ENCODE data around the gene FBXO28.

Gene FBXO28

DNA sequence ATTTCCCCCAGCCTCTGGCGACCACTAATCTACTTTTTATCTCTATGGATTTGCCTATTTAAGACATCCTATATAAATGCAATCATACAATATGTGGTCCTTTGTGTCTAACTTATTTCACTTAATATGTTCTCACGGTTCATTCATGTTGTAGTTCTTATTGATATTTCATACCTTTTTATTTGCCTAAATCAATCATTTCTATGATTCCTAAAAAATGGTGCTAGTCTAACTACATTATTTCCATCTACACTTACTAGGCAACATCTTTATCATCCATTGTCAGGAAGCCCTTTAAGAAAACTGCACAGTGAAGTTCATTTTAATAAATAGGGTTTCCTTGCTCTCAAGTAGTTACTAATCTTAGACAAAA lies 380 bp upstream of the FBXO28 start:
- no peak for TF ChIP-seq GATA3 (IDR thresholded peaks at IDR 0.05; ENCODE audit: low read depth, low read length)
- TF ChIP-seq GATA2 (IDR thresholded peaks at IDR 0.05; ENCODE audit: low read depth, low read length), result no peak

DNA sequence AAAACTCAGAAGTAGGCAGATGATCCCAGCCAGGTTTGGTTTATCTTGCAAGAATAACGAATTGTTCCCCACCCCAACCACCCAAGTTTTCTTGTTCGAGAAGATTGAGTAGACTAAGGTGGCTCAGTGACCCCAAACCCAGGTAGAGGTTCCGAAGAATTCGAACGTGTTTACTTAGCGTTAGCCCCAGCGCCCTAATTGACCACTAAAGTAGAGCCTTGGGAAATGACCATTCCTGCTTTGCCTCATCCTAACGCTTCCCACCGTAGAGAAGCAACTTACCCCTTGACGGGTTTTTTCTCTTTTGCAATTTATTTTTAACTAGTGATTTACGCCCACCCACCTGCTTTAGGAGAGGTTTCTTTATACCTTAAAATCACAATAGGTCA lies 870 bp downstream of the FBXO28 start:
- TF ChIP-seq GATA3 (IDR thresholded peaks at IDR 0.05; ENCODE audit: low read depth, low read length) (no peak), GATA2 (IDR thresholded peaks at IDR 0.05; ENCODE audit: low read depth, low read length) (no peak)

DNA sequence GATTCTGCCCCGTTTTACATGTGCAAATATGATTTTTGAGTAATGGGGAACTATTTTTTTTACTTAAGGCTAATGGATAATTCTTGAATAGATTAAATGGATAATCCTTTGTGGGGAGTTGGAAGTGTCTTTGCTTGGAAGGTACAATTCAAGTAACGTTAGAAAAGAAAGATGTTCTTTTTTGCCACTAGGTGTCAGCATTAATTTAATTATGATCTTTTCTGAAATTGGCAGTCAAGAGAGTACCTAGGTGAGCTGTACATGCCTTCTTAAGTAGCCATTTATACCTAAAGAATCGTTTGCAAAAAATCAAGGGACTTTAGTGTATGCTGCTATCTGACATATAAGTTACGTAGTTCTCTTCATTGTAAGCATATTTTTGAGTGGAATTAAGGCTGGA lies 2.2 kb downstream of the FBXO28 start:
- TF ChIP-seq GATA3 (IDR thresholded peaks at IDR 0.05; ENCODE audit: low read depth, low read length) (no peak), GATA2 (IDR thresholded peaks at IDR 0.05; ENCODE audit: low read depth, low read length) (no peak)

DNA sequence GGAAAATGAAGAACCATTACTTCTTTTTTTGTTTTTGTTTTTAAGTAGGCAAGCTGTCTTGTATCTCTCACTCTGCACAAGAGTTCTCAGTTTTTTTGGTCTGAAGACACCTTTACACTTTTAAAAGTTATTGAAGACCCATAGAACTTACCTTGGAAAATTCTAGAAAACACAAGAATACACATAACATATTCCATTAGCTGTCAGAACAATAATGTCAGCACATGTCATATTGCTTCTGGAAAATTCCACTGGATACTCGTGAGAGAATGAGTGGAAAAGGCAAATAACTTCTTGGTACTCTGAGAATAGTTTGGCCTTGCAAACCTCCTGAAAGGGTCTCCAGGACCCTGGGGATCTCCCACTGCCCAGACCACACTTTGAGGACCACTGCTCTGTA lies 4.8 kb downstream of the FBXO28 start:
- TF ChIP-seq GATA2 (IDR thresholded peaks at IDR 0.05; ENCODE audit: low read depth, low read length), result no peak
- no peak for TF ChIP-seq GATA3 (IDR thresholded peaks at IDR 0.05; ENCODE audit: low read depth, low read length)

DNA sequence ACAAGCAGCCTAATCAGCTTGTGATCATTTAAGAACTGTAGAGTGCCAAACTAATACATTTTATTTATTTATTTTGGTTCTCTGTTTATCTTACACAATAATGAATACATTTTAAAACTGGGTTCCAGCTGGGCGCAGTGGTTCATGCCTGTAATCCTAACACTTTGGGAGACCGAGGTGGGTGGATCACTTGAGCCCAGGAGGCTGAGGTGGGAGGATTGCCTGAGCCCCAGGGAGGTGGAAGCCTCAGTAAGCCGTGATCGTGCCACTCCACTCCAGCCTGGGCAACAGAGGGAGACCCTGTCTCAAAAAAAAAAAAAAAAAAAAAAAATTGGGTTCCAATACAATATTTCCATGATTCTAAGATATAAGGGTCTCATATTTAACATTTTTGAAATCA lies 9.2 kb downstream of the FBXO28 start:
- TF ChIP-seq GATA2 (IDR thresholded peaks at IDR 0.05; ENCODE audit: low read depth, low read length), result no peak
- no peak for TF ChIP-seq GATA3 (IDR thresholded peaks at IDR 0.05; ENCODE audit: low read depth, low read length)

DNA sequence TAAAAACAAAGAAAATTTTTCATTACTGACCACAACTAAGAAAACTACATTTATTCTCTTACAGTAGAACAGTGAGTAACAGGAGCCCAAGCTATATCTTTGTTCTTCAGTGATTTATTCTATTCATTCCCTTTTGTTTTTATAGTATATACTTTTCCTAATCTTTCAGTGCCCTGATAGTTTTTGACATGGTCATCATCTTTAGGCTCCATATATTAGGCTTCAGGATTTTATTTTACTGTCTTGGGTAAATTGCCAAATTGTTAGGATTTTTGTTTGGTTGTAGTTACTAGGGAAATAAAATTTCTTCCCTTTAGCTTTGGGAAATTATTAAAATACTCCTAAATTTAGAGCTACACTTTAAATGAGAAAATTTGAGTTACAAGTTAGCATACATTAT lies 10.3 kb downstream of the FBXO28 start:
- TF ChIP-seq GATA3 (IDR thresholded peaks at IDR 0.05; ENCODE audit: low read depth, low read length), result no peak
- TF ChIP-seq GATA2 (IDR thresholded peaks at IDR 0.05; ENCODE audit: low read depth, low read length), result no peak

DNA sequence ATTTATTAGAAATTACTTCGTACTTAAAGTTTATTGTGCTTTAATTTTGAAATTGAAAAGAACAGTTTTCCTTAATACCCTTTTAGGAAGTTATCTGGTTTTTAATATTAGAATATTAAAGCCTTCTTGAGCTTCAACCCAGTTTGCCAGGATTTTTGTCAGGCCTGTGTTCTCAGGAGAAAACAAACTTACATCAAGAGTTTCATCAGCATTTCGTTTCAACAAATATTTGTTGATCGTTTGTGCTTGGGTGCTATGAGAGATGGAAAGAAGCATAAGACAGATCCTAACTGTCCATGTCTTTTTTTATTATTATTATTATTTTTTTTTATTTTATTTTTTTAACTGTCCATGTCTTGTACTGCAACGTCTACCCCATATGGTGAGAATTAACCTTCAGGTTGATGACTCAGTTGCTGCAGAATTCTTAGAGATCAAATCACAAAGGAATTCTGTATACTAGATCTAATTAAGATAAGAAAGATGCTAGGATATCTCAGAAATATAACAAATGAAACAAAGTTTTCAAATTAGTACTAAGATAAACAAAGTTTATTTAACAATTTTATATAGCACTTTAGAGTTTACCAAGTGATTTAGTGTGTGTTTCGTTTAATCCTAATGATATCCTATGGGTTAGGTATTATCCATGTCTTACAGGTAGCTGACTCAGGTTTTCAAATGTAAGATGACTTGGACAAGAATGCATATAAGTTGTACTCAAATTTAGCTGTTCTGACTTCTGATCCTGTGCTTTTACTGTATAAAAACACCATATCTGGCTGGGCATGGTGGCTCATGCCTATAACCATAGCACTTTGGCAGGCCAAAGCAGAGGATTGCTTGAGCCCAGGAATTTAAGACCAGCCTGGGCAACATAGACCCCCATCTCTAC lies 14.3 kb downstream of the FBXO28 start:
- 0 out of 2 replicates have a peak, but pooled peaks have one; percentile 13 for TF ChIP-seq GATA3 (IDR thresholded peaks at IDR 0.05; ENCODE audit: low read depth, low read length)
- TF ChIP-seq GATA2 (IDR thresholded peaks at IDR 0.05; ENCODE audit: low read depth, low read length), result no peak

DNA sequence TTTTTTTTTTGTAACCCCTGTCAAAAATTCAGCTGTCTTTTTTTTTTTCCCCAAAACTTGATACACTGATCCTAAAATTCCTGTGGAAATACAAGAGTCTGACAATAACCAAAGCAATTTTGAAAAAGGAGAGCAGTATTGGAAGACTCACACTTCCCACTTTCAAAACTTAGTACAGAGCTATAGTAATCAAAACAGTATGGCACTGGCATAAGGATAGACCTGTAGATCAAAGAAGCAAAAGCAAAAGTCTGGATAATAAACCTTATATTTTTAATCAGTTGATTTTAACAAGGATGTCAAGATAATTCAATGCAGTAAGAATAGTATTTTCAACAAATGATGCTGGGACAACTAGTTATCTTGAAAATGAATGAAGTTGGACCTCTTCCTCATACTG lies 17.3 kb downstream of the FBXO28 start:
- TF ChIP-seq GATA2 (IDR thresholded peaks at IDR 0.05; ENCODE audit: low read depth, low read length), result no peak
- no peak for TF ChIP-seq GATA3 (IDR thresholded peaks at IDR 0.05; ENCODE audit: low read depth, low read length)

DNA sequence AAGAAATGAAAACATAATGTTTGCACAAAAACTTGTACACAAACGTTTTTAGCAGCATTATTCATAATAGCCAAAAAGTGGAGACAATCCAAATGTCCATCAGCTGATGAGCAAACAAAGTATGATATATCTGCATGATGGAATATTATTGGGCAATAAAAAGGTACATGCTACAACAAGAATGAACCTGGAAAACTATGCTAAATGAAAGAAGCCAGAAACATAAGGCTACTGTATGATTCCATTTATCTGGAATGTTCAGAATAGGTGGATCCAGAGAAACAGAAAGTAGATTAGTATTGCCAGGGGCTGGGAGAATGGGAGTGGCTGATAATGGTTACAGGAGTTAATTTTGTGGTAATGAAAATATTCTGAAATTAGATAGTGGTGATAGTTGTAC lies 19.0 kb downstream of the FBXO28 start:
- TF ChIP-seq GATA2 (IDR thresholded peaks at IDR 0.05; ENCODE audit: low read depth, low read length) (no peak), GATA3 (IDR thresholded peaks at IDR 0.05; ENCODE audit: low read depth, low read length) (no peak)

DNA sequence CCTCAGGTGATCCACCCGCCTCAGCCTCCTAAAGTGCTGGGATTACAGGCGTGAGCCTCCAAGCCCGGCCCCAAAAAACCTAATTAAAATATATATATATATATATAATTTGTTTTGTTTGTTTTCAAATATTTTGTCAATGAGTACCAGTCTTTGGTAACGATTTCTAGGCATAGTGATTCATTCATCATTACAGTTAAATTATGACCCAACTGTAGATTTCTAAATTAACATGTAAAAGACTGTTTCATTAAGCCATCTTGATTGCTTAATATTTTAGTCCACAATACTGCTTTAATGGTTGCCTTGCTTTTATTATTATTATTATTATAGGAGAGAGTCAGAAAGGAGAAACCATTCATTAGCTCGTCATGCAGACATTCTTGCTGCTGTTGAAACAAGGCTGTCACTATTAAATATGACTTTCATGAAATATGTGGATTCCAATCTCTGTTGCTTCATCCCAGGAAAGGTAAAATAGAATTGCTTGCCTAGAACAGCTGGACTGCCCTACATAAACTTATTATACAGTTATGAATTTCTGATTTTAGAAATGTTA lies 19.9 kb downstream of the FBXO28 start:
- no peak for TF ChIP-seq GATA3 (IDR thresholded peaks at IDR 0.05; ENCODE audit: low read depth, low read length)
- no peak for TF ChIP-seq GATA2 (IDR thresholded peaks at IDR 0.05; ENCODE audit: low read depth, low read length)

DNA sequence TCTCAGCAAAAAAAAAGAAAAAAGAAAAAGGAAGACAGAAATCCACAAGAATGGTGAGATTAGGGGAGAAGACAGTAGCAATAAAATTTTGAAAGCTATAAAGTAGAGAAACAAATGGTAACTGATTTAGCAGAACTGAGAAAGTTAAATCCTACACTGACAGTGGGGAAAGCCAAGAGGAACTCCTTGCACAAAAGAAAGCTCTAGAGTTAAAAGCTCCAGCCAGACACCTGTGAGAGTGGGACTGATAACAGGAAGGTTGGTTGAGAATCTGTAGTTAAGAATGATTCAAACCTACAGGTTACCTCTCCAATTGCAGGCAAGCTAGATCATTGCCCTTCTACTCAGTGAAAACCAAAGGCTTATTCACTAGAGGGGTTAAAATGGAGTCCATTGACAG lies 23.6 kb downstream of the FBXO28 start:
- TF ChIP-seq GATA3 (IDR thresholded peaks at IDR 0.05; ENCODE audit: low read depth, low read length) (no peak), GATA2 (IDR thresholded peaks at IDR 0.05; ENCODE audit: low read depth, low read length) (no peak)

DNA sequence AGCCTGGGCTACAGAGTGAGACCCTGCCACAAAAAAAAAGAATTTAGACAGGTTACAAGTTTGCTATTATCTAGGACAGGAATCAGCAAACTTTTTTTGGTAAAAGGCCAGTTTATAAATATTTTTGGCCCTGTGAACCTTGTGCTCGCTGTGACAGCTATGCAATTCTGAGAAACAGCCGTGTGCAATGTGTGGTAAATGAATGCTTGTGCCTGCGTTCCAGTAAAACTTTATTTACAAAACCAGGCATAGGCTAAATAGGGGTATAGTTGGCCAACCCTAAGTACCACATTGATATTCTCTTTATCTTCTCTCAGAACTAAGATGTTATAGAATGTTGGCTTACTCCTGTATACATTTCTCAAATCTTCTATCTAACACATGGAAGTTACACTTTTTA lies 24.3 kb downstream of the FBXO28 start:
- TF ChIP-seq GATA2 (IDR thresholded peaks at IDR 0.05; ENCODE audit: low read depth, low read length), result no peak

DNA sequence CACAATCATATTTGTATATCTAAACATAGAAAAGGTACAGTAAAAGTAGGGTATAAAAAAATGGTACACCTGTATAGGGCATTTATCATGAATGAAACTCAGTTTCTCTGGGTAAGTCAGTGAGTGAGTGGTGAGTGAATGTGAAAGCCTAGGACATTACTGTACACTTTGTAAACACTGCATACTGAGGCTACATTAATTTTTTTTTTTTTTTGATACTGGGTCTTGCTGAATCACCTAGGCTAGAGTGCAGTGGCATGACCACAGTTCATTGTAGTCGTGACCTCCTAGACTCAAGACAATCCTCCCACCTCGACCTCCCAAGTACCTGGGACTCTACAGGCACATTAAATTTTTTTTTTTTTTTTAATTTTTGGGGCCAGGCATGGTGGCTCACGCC lies 27.8 kb downstream of the FBXO28 start:
- TF ChIP-seq GATA3 (IDR thresholded peaks at IDR 0.05; ENCODE audit: low read depth, low read length) (no peak), GATA2 (IDR thresholded peaks at IDR 0.05; ENCODE audit: low read depth, low read length) (no peak)

DNA sequence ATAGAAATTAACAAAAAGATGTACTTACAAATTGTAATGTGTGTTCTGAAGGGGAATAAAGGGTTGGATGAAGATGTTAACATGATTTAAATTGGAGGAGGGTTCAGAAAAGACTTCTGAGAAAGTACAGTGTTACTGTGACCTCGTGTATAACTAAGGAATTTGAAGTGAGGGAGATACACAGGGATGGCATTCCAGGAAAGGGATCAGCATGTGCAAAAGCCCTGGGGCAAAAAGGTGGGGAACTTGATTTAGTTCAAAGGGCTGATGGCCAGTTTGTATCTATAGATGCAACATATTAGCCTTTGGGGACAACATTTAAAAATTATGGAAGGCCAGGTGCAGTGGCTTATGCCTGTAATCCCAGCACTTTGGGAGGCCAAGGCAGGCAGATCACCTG lies 35.8 kb downstream of the FBXO28 start:
- TF ChIP-seq GATA2 (IDR thresholded peaks at IDR 0.05; ENCODE audit: low read depth, low read length) (no peak), GATA3 (IDR thresholded peaks at IDR 0.05; ENCODE audit: low read depth, low read length) (no peak)

DNA sequence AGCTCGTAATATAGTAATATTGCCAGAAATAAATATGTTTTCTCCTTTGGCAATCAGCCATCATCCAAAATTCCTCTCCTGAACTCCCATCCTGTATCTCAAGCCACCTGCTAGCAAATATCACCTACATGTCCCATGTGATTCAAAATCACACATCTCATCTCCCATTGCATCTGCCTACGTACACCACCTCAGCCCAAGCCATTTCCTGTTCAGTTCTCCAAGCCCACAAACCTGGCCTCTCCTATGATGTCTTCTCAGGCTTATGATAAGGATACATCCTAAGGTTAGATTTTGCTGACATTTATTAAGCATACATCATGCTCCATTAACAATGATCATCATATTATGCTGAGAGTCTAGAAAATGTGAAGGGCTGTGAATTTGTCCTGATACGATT lies 37.2 kb downstream of the FBXO28 start:
- TF ChIP-seq GATA3 (IDR thresholded peaks at IDR 0.05; ENCODE audit: low read depth, low read length) (no peak), GATA2 (IDR thresholded peaks at IDR 0.05; ENCODE audit: low read depth, low read length) (no peak)

Measured in SH-SY5Y (cell line).